ENCODE measurements around the gene LAPTM4A. TPM values are rescaled to one million over a fixed set of nuclear protein-coding genes. Genes with fewer than 3 reads are reported as not detected.

The LAPTM4A gene
- polyA plus RNA-seq, 1 donor (not counting 4 experiments of a cell fraction or from before 2014, with no cell fraction given), result 509 TPM

GRCh38 chr2:20054931-20055330, 3.5 kb upstream of the LAPTM4A start:
- no peak overlapping the region for H3K27ac ChIP-seq (ENCODE audit: control insufficient read depth, insufficient read depth, low read length)
- no peaks in the 10 kb centered on the region for H3K27me3 ChIP-seq (ENCODE audit: control insufficient read depth, extremely low read depth, insufficient read depth, low read length)
- peaks cover 14% of the 10 kb centered on the region for H3K4me1 ChIP-seq (ENCODE audit: control insufficient read depth, extremely low read depth, insufficient read depth, low read length)
- no peak overlapping the region for H3K4me2 ChIP-seq (ENCODE audit: control insufficient read depth, extremely low read depth, insufficient read depth, low read depth, low read length)
- no peak overlapping the region for H3K9ac ChIP-seq (ENCODE audit: control insufficient read depth, extremely low read depth, insufficient read depth, low read length)
- no peak for FAIRE-seq
- H3K4me3 ChIP-seq (ENCODE audit: control insufficient read depth in 2 of 3, extremely low read depth in 1 of 3, insufficient read depth in 2 of 3, low read depth in 1 of 3, low read length in 3 of 3), result no peak overlapping the region
- no peaks in the 10 kb centered on the region for H3K9me1 ChIP-seq (ENCODE audit: control insufficient read depth, extremely low read depth, insufficient read depth, low read length)
- TF ChIP-seq EZH2 (IDR thresholded peaks at IDR 0.05; ENCODE audit: low read length) (no peak), CTCF (optimal IDR thresholded peaks at IDR 0.05 in 1 of 3, IDR thresholded peaks at IDR 0.05 in 1 of 3, conservative IDR thresholded peaks at IDR 0.05 in 1 of 3; ENCODE audit: extremely low read depth in 1 of 3, insufficient read depth in 2 of 3, low read length in 3 of 3) (no peak)
- dilution Hi-C loops (cut with MboI; ENCODE audit: extremely low pct_ligation_motif_present, low sequenced_read_pairs), result no loop called here
- no peak for DNase-seq (ENCODE audit: low read depth, low spot score)
- H4K20me1 ChIP-seq (ENCODE audit: control insufficient read depth, extremely low read depth, insufficient read depth, low read length), result peaks cover 3% of the 10 kb centered on the region
- no peaks in the 10 kb centered on the region for H3K36me3 ChIP-seq (ENCODE audit: control insufficient read depth in 2 of 2, extremely low read depth in 1 of 2, insufficient read depth in 2 of 2, low read length in 2 of 2)
- H2AFZ ChIP-seq (ENCODE audit: control insufficient read depth, low read length), result no peak overlapping the region
- no peaks in the 10 kb centered on the region for H3K9me3 ChIP-seq (ENCODE audit: control insufficient read depth, low read depth, low read length)
- H3K79me2 ChIP-seq (ENCODE audit: control insufficient read depth, insufficient read depth, low read length), result peaks cover 14% of the 10 kb centered on the region

- H4K20me1 ChIP-seq (ENCODE audit: control insufficient read depth, extremely low read depth, insufficient read depth, low read length), result peaks cover 3% of the 10 kb centered on the region
- H3K36me3 ChIP-seq (ENCODE audit: control insufficient read depth in 2 of 2, extremely low read depth in 1 of 2, insufficient read depth in 2 of 2, low read length in 2 of 2), result no peaks in the 10 kb centered on the region
- no peak for TF ChIP-seq CTCF (optimal IDR thresholded peaks at IDR 0.05 in 1 of 3, IDR thresholded peaks at IDR 0.05 in 1 of 3, conservative IDR thresholded peaks at IDR 0.05 in 1 of 3; ENCODE audit: extremely low read depth in 1 of 3, insufficient read depth in 2 of 3, low read length in 3 of 3)
- no peak for TF ChIP-seq EZH2 (IDR thresholded peaks at IDR 0.05; ENCODE audit: low read length)
- no peaks in the 10 kb centered on the region for H3K9me1 ChIP-seq (ENCODE audit: control insufficient read depth, extremely low read depth, insufficient read depth, low read length)
- dilution Hi-C loops (cut with MboI; ENCODE audit: extremely low pct_ligation_motif_present, low sequenced_read_pairs), result no loop called here
- DNase-seq (ENCODE audit: low read depth, low spot score) (no peak), FAIRE-seq (no peak)
- no peak overlapping the region for H3K4me3 ChIP-seq (ENCODE audit: control insufficient read depth in 2 of 3, extremely low read depth in 1 of 3, insufficient read depth in 2 of 3, low read depth in 1 of 3, low read length in 3 of 3)
- H2AFZ ChIP-seq (ENCODE audit: control insufficient read depth, low read length), result no peak overlapping the region
- H3K27me3 ChIP-seq (ENCODE audit: control insufficient read depth, extremely low read depth, insufficient read depth, low read length), result no peaks in the 10 kb centered on the region
- no peak overlapping the region for H3K27ac ChIP-seq (ENCODE audit: control insufficient read depth, insufficient read depth, low read length)
- no peak overlapping the region for H3K4me2 ChIP-seq (ENCODE audit: control insufficient read depth, extremely low read depth, insufficient read depth, low read depth, low read length)
- peaks cover 23% of the 10 kb centered on the region for H3K79me2 ChIP-seq (ENCODE audit: control insufficient read depth, insufficient read depth, low read length)
- H3K9me3 ChIP-seq (ENCODE audit: control insufficient read depth, low read depth, low read length), result no peaks in the 10 kb centered on the region
- no peak overlapping the region for H3K9ac ChIP-seq (ENCODE audit: control insufficient read depth, extremely low read depth, insufficient read depth, low read length)
- H3K4me1 ChIP-seq (ENCODE audit: control insufficient read depth, extremely low read depth, insufficient read depth, low read length), result peaks cover 22% of the 10 kb centered on the region
These were observed 2.7 kb upstream of the LAPTM4A start for GRCh38 chr2:20054119-20054518.

All from keratinocyte (primary cell).